HEK293 (cell line): ENCODE data around the gene ARMC5.

Experiments
- CTCF ChIA-PET: fragments of 350-600 bp; formaldehyde crosslinking; extraction: SDS; loops from one replicate; lab custom pipeline; 2021; ENCODE audit warnings: antibody characterized with exemption; lab: Yijun Ruan, JAX
- POLR2A ChIA-PET: fragments of 300-600 bp; formaldehyde crosslinking; extraction: SDS; loops from one replicate; lab custom pipeline; 2020; ENCODE audit warnings: antibody characterized with exemption, inconsistent platforms; lab: Yijun Ruan, JAX
- H3K27ac ChIP-seq: fragments of 200-500 bp; sonication (Bioruptor generic); 2 replicates; pipeline ENCODE4 v1.5.1; 2014; ENCODE audit warnings: low read depth, low read length, control low read depth, inconsistent platforms; ENCODE audit errors: extremely low read depth
- H3K36me3 ChIP-seq, 2 experiments: fragments of 200-500 bp in 1 of 2; sonication (Bioruptor generic) in 1 of 2; 1 replicate in 1 of 2; 2 replicates in 1 of 2; pipeline ENCODE4 v1.5.1; 2014 to 2017; ENCODE audit warnings: inconsistent platforms in 2 of 2, low read length in 2 of 2; ENCODE audit not compliant: control insufficient read depth in 2 of 2, insufficient read depth in 1 of 2
- H3K4me1 ChIP-seq: fragments of 200-500 bp; sonication (Bioruptor generic); 2 replicates; pipeline ENCODE4 v1.5.1; 2014; ENCODE audit warnings: mild to moderate bottlenecking, low read length, inconsistent platforms; ENCODE audit not compliant: control insufficient read depth, insufficient read depth
- H3K4me3 ChIP-seq: 2 replicates; pipeline ENCODE4 v1.5.1; 2011; ENCODE audit warnings: low read depth, mild to moderate bottlenecking, control low read depth, low read length, moderate library complexity
- H3K9me3 ChIP-seq: fragments of 200-500 bp; sonication (Bioruptor generic); 2 replicates; pipeline ENCODE4 v1.5.1; 2014; ENCODE audit warnings: low read depth, low read length, inconsistent platforms; ENCODE audit not compliant: control insufficient read depth, insufficient read depth
- EGR2 ChIP-seq: fragments of 450-650 bp; formaldehyde crosslinking; IDR thresholded peaks from 2 replicates; pipeline ENCODE4 v1.5.1; 2016; ENCODE audit warnings: low read depth, missing biosample characterization, missing genetic modification characterization
- FEZF1 ChIP-seq: fragments of 450-650 bp; formaldehyde crosslinking; IDR thresholded peaks from 2 replicates; pipeline ENCODE4 v1.5.1; 2016; ENCODE audit warnings: missing biosample characterization, missing genetic modification characterization
- KLF10 ChIP-seq: fragments of 450-650 bp; IDR thresholded peaks from 2 replicates; pipeline ENCODE4 v1.5.1; 2018; ENCODE audit warnings: missing biosample characterization, mild to moderate bottlenecking, missing genetic modification characterization
- KLF8 ChIP-seq: fragments of 450-650 bp; formaldehyde crosslinking; IDR thresholded peaks from 2 replicates; pipeline ENCODE4 v1.5.1; 2016; ENCODE audit warnings: missing biosample characterization, missing genetic modification characterization
- MYNN ChIP-seq: fragments of 450-650 bp; formaldehyde crosslinking; IDR thresholded peaks from 2 replicates; pipeline ENCODE4 v1.5.1; 2016; ENCODE audit warnings: missing biosample characterization, missing genetic modification characterization, borderline replicate concordance
- PRDM2 ChIP-seq: fragments of 450-650 bp; formaldehyde crosslinking; IDR thresholded peaks from 2 replicates; pipeline ENCODE4 v1.5.1; 2016; ENCODE audit warnings: missing biosample characterization, missing genetic modification characterization, borderline replicate concordance
- PRDM6 ChIP-seq: fragments of 450-650 bp; formaldehyde crosslinking; IDR thresholded peaks from 2 replicates; pipeline ENCODE4 v1.5.1; 2017; ENCODE audit warnings: missing biosample characterization, missing genetic modification characterization
- RBAK ChIP-seq: fragments of 450-650 bp; formaldehyde crosslinking; IDR thresholded peaks from 2 replicates; pipeline ENCODE4 v1.5.1; 2016; ENCODE audit warnings: missing biosample characterization, missing genetic modification characterization
- REPIN1 ChIP-seq: fragments of 450-650 bp; formaldehyde crosslinking; IDR thresholded peaks from 2 replicates; pipeline ENCODE4 v1.5.1; 2017; ENCODE audit warnings: missing biosample characterization, missing genetic modification characterization, low read depth
- ZBTB1 ChIP-seq: fragments of 450-650 bp; formaldehyde crosslinking; IDR thresholded peaks from 2 replicates; pipeline ENCODE4 v1.5.1; 2016; ENCODE audit warnings: missing biosample characterization, missing genetic modification characterization
- ZEB2 ChIP-seq: fragments of 450-650 bp; formaldehyde crosslinking; IDR thresholded peaks from 2 replicates; pipeline ENCODE4 v1.5.1; 2016; ENCODE audit warnings: missing biosample characterization, missing genetic modification characterization
- ZNF138 ChIP-seq: fragments of 450-650 bp; formaldehyde crosslinking; IDR thresholded peaks from 2 replicates; pipeline ENCODE4 v1.5.1; 2016; ENCODE audit warnings: missing biosample characterization, missing genetic modification characterization, borderline replicate concordance
- ZNF362 ChIP-seq: fragments of 450-650 bp; formaldehyde crosslinking; IDR thresholded peaks from 2 replicates; pipeline ENCODE4 v1.5.1; 2016; ENCODE audit warnings: missing biosample characterization, missing genetic modification characterization
- ZNF473 ChIP-seq: fragments of 450-650 bp; formaldehyde crosslinking; IDR thresholded peaks from 2 replicates; pipeline ENCODE4 v1.5.1; 2017; ENCODE audit warnings: missing biosample characterization, missing genetic modification characterization
- ZNF513 ChIP-seq: fragments of 450-650 bp; IDR thresholded peaks from 2 replicates; pipeline ENCODE4 v1.5.1; 2018; ENCODE audit warnings: missing biosample characterization, missing genetic modification characterization
- ZNF544 ChIP-seq: fragments of 450-650 bp; formaldehyde crosslinking; IDR thresholded peaks from 2 replicates; pipeline ENCODE4 v1.5.0; 2017; ENCODE audit warnings: missing biosample characterization, missing genetic modification characterization
- ZNF654 ChIP-seq: fragments of 450-650 bp; formaldehyde crosslinking; IDR thresholded peaks from 2 replicates; pipeline ENCODE4 v1.5.1; 2016; ENCODE audit warnings: low read depth, missing biosample characterization, missing genetic modification characterization

Gene ARMC5

GRCh38 chr16:31486045-31486444 is 26.7 kb downstream of the ARMC5 start:
- Histone ChIP-seq H3K27ac (no peak overlapping the region), H3K4me1 (no peaks in the 10 kb centered on the region; the same call in 1 of the 2 replicates), H3K9me3 (no peaks in the 10 kb centered on the region), H3K36me3 (peaks cover 0 to 16% of the 10 kb centered on the region in 2 experiments; a peak in 1 of 3 replicates), H3K4me3 (no peak overlapping the region)
- TF ChIP-seq RBAK (tag by site-specific recombination) (no peak), PRDM2 (tag by site-specific recombination) (no peak), FEZF1 (tag by site-specific recombination) (no peak), KLF10 (no peak), ZBTB1 (tag by site-specific recombination) (no peak), MYNN (no peak), ZNF362 (no peak), ZNF138 (tag by site-specific recombination) (no peak), ZNF473 (tag by site-specific recombination) (no peak), ZEB2 (tag by site-specific recombination) (no peak), KLF8 (tag by site-specific recombination) (no peak), PRDM6 (tag by site-specific recombination) (no peak), ZNF513 (no peak), REPIN1 (tag by site-specific recombination) (no peak), ZNF654 (tag by site-specific recombination) (no peak), EGR2 (tag by site-specific recombination) (no peak), ZNF544 (tag by site-specific recombination) (no peak)
- CTCF ChIA-PET: no interaction called here
- POLR2A ChIA-PET: no interaction called here
